Measurements from ENCODE around the gene PCNX3. TPM values are rescaled to one million over a fixed set of nuclear protein-coding genes. Genes with fewer than 3 reads are reported as not detected.

The PCNX3 gene
- polyA plus RNA-seq, 1 experiment, result 19.7 TPM

DNA sequence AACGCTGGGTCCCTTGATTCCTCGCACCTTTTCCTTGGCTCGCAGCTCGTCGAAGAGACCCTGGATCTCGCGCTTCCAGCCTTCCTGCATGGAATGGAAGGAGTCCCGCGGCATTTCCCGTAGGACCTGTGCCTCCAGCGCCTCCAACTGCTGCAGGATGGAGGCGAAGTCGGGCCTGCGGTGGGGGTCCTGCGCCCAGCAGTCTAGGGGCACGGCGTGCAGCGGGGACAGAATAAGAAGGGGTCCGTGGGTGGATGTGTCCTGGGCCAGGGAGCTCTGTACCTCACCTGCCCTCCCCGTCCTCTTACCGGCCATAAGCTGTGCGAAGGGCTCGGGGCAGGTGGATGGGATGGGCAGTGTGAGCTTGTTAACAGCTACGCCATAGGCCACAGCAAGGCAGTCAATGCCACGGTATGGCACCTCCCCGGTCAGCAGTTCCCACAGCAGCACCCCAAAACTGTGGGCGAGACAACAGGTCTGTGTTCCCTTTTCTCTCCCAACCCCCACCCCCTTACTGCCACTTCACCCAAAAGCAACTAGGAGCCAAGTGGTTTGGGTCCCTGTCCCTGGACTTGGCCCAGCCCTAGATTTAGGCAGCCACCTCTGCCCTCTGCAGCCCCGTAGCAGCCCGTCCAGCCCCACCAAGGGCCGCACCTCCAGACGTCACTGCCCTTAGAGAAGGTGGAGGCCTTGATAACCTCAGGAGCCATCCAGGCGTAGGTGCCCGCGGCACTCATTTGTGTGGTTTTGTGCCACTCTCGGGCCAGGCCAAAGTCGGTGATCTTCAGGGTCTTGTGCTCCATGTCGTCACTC is 7.8 kb upstream of the PCNX3 start:
- ChIA-PET POLR2A (no interaction called here), CTCF (interaction anchor here (0.8 to 6.5 kb wide), 4 partner anchors 9 to 32 kb away, joined by 3 to 43 read pairs (median 22); partner anchors contain the start of genes EHBP1L1 and KCNK7)
- H3K4me3 ChIP-seq (ENCODE audit: low read depth, low read length), result peak overlapping the region; percentile 18
- H3K36me3 ChIP-seq (ENCODE audit: control insufficient read depth, insufficient read depth, low read length), result peaks cover 30% of the 10 kb centered on the region
- DNase-seq (ENCODE audit: low read depth), result no peak
- TF ChIP-seq, protein P1, sequence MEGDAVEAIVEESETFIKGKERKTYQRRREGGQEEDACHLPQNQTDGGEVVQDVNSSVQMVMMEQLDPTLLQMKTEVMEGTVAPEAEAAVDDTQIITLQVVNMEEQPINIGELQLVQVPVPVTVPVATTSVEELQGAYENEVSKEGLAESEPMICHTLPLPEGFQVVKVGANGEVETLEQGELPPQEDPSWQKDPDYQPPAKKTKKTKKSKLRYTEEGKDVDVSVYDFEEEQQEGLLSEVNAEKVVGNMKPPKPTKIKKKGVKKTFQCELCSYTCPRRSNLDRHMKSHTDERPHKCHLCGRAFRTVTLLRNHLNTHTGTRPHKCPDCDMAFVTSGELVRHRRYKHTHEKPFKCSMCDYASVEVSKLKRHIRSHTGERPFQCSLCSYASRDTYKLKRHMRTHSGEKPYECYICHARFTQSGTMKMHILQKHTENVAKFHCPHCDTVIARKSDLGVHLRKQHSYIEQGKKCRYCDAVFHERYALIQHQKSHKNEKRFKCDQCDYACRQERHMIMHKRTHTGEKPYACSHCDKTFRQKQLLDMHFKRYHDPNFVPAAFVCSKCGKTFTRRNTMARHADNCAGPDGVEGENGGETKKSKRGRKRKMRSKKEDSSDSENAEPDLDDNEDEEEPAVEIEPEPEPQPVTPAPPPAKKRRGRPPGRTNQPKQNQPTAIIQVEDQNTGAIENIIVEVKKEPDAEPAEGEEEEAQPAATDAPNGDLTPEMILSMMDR (IDR thresholded peaks at IDR 0.05; ENCODE audit: insufficient read depth, low read depth, low read length), result no peak
- H3K27me3 ChIP-seq (ENCODE audit: control insufficient read depth, insufficient read depth, low read length), result no peaks in the 10 kb centered on the region

GRCh38 chr11:65609229-65609628 is 6.3 kb upstream of the PCNX3 start:
- no peak for DNase-seq (ENCODE audit: low read depth)
- CTCF ChIA-PET, result interaction anchor here (0.9 to 1.2 kb wide), 4 partner anchors 16 to 68 kb away, joined by 3 to 4 read pairs (median 3); no protein-coding TSS in a partner anchor
- Histone ChIP-seq H3K36me3 (ENCODE audit: control insufficient read depth, insufficient read depth, low read length) (peaks cover 23% of the 10 kb centered on the region), H3K27me3 (ENCODE audit: control insufficient read depth, insufficient read depth, low read length) (no peaks in the 10 kb centered on the region), H3K4me3 (ENCODE audit: low read depth, low read length) (no peak overlapping the region)
- TF ChIP-seq, protein P1 (IDR thresholded peaks at IDR 0.05; ENCODE audit: insufficient read depth, low read depth, low read length), result no peak
- POLR2A ChIA-PET, result no interaction called here

DNA sequence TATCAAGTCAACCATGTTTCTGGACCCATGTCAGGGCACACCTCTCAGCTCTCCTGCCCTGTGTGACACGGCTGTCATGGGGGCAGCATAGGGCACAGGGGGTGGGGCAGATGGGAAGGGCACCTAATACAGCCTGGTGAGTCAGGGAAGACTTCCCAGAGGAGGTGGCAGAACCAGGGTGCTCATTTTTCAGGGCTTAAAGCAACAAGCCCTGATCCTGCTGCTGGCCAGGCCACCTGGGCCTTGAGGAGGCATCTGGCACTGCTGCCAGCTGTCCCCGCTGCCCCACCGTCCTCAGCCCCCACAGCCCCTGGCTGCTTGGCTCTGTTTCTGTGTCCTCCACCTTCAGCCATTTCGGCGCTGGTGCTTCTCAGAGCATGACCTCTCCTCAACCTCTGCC is 5.9 kb upstream of the PCNX3 start:
- no peak for DNase-seq (ENCODE audit: low read depth)
- CTCF ChIA-PET, result interaction anchor here (0.9 to 2.0 kb wide), 4 partner anchors 21 to 69 kb away, joined by 3 to 6 read pairs (median 4); no protein-coding TSS in a partner anchor
- Histone ChIP-seq H3K36me3 (ENCODE audit: control insufficient read depth, insufficient read depth, low read length) (peaks cover 18% of the 10 kb centered on the region), H3K4me3 (ENCODE audit: low read depth, low read length) (no peak overlapping the region), H3K27me3 (ENCODE audit: control insufficient read depth, insufficient read depth, low read length) (no peaks in the 10 kb centered on the region)
- POLR2A ChIA-PET, result no interaction called here
- TF ChIP-seq, protein P1 (IDR thresholded peaks at IDR 0.05; ENCODE audit: insufficient read depth, low read depth, low read length), result no peak

DNA sequence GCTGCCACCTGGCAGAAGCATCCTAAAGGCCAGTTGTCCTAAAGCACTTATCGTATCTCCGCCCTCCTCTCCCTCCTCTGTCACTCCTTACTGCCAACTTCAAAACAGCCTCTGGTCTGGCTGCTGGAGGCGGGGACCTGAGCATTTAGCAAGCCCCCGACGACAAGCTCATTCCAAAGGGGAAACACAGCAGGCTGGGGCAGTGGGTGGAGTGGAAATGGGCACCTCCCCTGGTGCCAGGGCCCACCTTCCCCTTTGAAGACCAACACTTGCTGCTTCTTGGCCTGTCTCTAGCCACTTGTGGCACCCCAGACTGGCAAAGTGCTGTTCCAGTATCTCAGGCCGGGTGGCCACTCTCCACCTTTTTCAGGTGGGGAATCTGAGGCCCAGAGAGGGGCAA is 5.2 kb upstream of the PCNX3 start:
- H3K4me3 ChIP-seq (ENCODE audit: low read depth, low read length), result no peak overlapping the region
- no peaks in the 10 kb centered on the region for H3K27me3 ChIP-seq (ENCODE audit: control insufficient read depth, insufficient read depth, low read length)
- ChIA-PET POLR2A (no interaction called here), CTCF (interaction anchor here (1.2 to 2.0 kb wide), 3 partner anchors 17 to 34 kb away, joined by 3 to 6 read pairs (median 5); no protein-coding TSS in a partner anchor)
- H3K36me3 ChIP-seq (ENCODE audit: control insufficient read depth, insufficient read depth, low read length), result peaks cover 14% of the 10 kb centered on the region
- no peak for DNase-seq (ENCODE audit: low read depth)
- TF ChIP-seq, protein P1 (IDR thresholded peaks at IDR 0.05; ENCODE audit: insufficient read depth, low read depth, low read length), result no peak

DNA sequence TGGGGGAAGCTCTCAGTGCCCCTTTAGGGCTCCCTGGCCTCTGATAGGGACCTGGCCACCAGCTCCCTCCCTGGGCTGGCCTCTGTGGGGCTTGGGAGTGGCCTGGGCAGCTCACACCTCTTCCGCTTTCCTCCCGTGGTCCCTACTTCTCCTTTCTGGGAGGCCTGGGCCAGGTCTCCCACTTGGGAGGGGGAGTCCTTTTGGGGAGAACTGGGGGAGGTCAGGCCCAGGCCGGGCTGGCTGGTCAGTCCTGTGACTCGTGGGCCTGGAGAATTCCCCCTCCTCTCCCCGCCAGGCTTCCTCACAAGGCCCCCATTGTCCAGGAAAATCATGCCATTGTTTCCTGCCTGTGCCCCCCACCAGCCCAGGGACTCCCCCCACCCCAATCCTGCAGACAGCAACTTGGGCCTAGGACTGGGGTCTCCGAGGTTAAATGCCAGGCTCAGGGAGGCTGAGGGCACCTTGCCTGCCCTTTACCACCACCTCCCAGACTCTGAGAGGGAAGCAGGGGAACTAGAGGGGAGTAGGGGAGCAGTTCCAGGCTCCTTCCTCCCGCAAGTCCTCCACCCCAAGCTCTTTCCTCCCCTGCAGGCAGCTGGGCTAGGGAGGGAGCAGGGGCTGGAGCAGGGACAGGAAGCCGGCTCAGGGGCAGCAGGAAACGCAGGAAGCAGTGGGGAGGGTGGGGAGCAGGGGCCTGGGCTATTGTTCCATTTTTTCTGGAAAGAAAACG is 4.4 kb upstream of the PCNX3 start:
- H3K27me3 ChIP-seq (ENCODE audit: control insufficient read depth, insufficient read depth, low read length), result no peaks in the 10 kb centered on the region
- TF ChIP-seq, protein P1 (IDR thresholded peaks at IDR 0.05; ENCODE audit: insufficient read depth, low read depth, low read length), result no peak
- no peak overlapping the region for H3K4me3 ChIP-seq (ENCODE audit: low read depth, low read length)
- DNase-seq (ENCODE audit: low read depth), result no peak
- H3K36me3 ChIP-seq (ENCODE audit: control insufficient read depth, insufficient read depth, low read length), result peaks cover 13% of the 10 kb centered on the region
- ChIA-PET CTCF (interaction anchor here (0.7 to 2.0 kb wide), 3 partner anchors 18 to 130 kb away, joined by 3 to 6 read pairs (median 5); no protein-coding TSS in a partner anchor), POLR2A (no interaction called here)
